Stimulated activated CD4-positive, alpha-beta T cell treated with anti-CD3 and anti-CD28 coated beads, Interleukin-4, amount 100 ng/mL, for 48 hours (primary cell): ENCODE results near the gene STX1B.
"Not testable (repeated sequence)": the region's sequence is repeated elsewhere in the genome, so short reads cannot be mapped to it uniquely, and the experiment has no call there.

ENCODE experiments used
- DNase-seq, 2 donors: peaks; one replicate each; pipeline ENCODE4 v3.0.0-alpha.2; 2020; ENCODE audit warnings: low read depth in 2 of 2

Gene STX1B

GRCh38 chr16:31013292-31013691 is 2.9 kb upstream of the STX1B start:
- not testable (repeated sequence) for DNase-seq

- not testable (repeated sequence) for DNase-seq
These were observed 1.4 kb upstream of the STX1B start for GRCh38 chr16:31011815-31012214.

GRCh38 chr16:31009894-31010584 is 399 bp downstream of the STX1B start:
- DNase-seq = no peak

GRCh38 chr16:31009120-31009519 is 1.3 kb downstream of the STX1B start:
- DNase-seq = no peak

GRCh38 chr16:31008551-31008950 is 1.9 kb downstream of the STX1B start:
- DNase-seq = no peak

- DNase-seq = no peak
These were observed 2.3 kb downstream of the STX1B start for GRCh38 chr16:31008149-31008548.

- no peak for DNase-seq
These were observed 2.8 kb downstream of the STX1B start for GRCh38 chr16:31007684-31008083.

- no peak for DNase-seq
These were observed 3.8 kb downstream of the STX1B start for GRCh38 chr16:31006589-31006988.

- no peak for DNase-seq
These were observed 4.4 kb downstream of the STX1B start for GRCh38 chr16:31006086-31006385.

GRCh38 chr16:31005350-31006085 is 4.9 kb downstream of the STX1B start:
- DNase-seq = no peak

- no peak for DNase-seq
These were observed 5.8 kb downstream of the STX1B start for GRCh38 chr16:31004658-31005057.

- DNase-seq = no peak
These were observed 6.7 kb downstream of the STX1B start for GRCh38 chr16:31003744-31004143.

GRCh38 chr16:31002862-31003341 is 7.5 kb downstream of the STX1B start:
- no peak for DNase-seq

- no peak for DNase-seq
These were observed 8.2 kb downstream of the STX1B start for GRCh38 chr16:31002250-31002700.

GRCh38 chr16:31001507-31002249 is 8.8 kb downstream of the STX1B start:
- no peak for DNase-seq

- DNase-seq = no peak
These were observed 9.6 kb downstream of the STX1B start for GRCh38 chr16:31000671-31001382.

GRCh38 chr16:30998852-30999761 is 11.3 kb downstream of the STX1B start:
- DNase-seq = no peak

- DNase-seq = no peak
These were observed 12.4 kb downstream of the STX1B start for GRCh38 chr16:30997725-30998711.

- peak; percentile 78 to 88 for DNase-seq
These were observed 13.3 kb downstream of the STX1B start for GRCh38 chr16:30996985-30997724.
